NCI-H345 (cell line): ENCODE measurements around the gene BPI.
A peak's percentile ranks its signal among the peaks of the same experiment; 100 is the strongest.
"Not testable (repeated sequence)": the region's sequence is repeated elsewhere in the genome, so short reads cannot be mapped to it uniquely, and the experiment has no call there.

ENCODE experiments used
- DNase-seq: peaks from one replicate; lab custom pipeline; 2025; lab: John Stamatoyannopoulos, UW

The BPI gene

GRCh38 chr20:38304845-38305447 lies 990 bp downstream of the BPI start:
- no peak for DNase-seq

- no peak for DNase-seq
Observed at GRCh38 chr20:38305541-38305940, 1.6 kb downstream of the BPI start.

- DNase-seq, result no peak
Observed at GRCh38 chr20:38306379-38306778, 2.4 kb downstream of the BPI start.

GRCh38 chr20:38307371-38308046 lies 3.6 kb downstream of the BPI start:
- DNase-seq, result no peak

GRCh38 chr20:38308047-38308438 lies 4.1 kb downstream of the BPI start:
- no peak for DNase-seq

- DNase-seq, result no peak
Observed at GRCh38 chr20:38308447-38308846, 4.5 kb downstream of the BPI start.

GRCh38 chr20:38311091-38311490 lies 7.1 kb downstream of the BPI start:
- no peak for DNase-seq

GRCh38 chr20:38311491-38311890 lies 7.5 kb downstream of the BPI start:
- DNase-seq, result no peak

GRCh38 chr20:38313676-38314075 lies 9.7 kb downstream of the BPI start:
- DNase-seq, result no peak

GRCh38 chr20:38314350-38314749 lies 10.4 kb downstream of the BPI start:
- not testable (repeated sequence) for DNase-seq

GRCh38 chr20:38315290-38315966 lies 11.5 kb downstream of the BPI start:
- no peak for DNase-seq

GRCh38 chr20:38316341-38316740 lies 12.4 kb downstream of the BPI start:
- DNase-seq, result no peak

GRCh38 chr20:38317422-38317821 lies 13.5 kb downstream of the BPI start:
- DNase-seq, result no peak

- DNase-seq, result no peak
Observed at GRCh38 chr20:38320221-38320620, 16.3 kb downstream of the BPI start.

- peak; percentile 37 for DNase-seq
Observed at GRCh38 chr20:38321959-38322598, 18.1 kb downstream of the BPI start.

- DNase-seq, result no peak
Observed at GRCh38 chr20:38324159-38324558, 20.2 kb downstream of the BPI start.

- no peak for DNase-seq
Observed at GRCh38 chr20:38325167-38325566, 21.2 kb downstream of the BPI start.

GRCh38 chr20:38325905-38326304 lies 21.9 kb downstream of the BPI start:
- no peak for DNase-seq

GRCh38 chr20:38326309-38326708 lies 22.4 kb downstream of the BPI start:
- DNase-seq, result no peak

GRCh38 chr20:38330638-38331037 lies 26.7 kb downstream of the BPI start:
- no peak for DNase-seq

- DNase-seq, result no peak
Observed at GRCh38 chr20:38331245-38331644, 27.3 kb downstream of the BPI start.

GRCh38 chr20:38331814-38332213 lies 27.9 kb downstream of the BPI start:
- DNase-seq, result no peak

- DNase-seq, result no peak
Observed at GRCh38 chr20:38334016-38334415, 30.1 kb downstream of the BPI start.
